Nephron progenitor cell (in vitro differentiated cells): ENCODE results near the gene TRABD2A.

Experiments
- DNase-seq: peaks from one replicate; pipeline ENCODE4 v3.0.0; 2021
- H3K27ac Mint-ChIP-seq: 2 replicates; pipeline ENCODE4 v1.8.0; 2021; ENCODE audit warnings: mild to moderate bottlenecking, moderate library complexity, mixed read lengths
- H3K27me3 Mint-ChIP-seq: 2 replicates; pipeline ENCODE4 v1.8.0; 2021; ENCODE audit warnings: mild to moderate bottlenecking, low read depth, mixed read lengths; ENCODE audit not compliant: poor library complexity
- H3K36me3 Mint-ChIP-seq: 2 replicates; pipeline ENCODE4 v1.8.0; 2021; ENCODE audit warnings: low read depth, mixed read lengths
- H3K4me1 Mint-ChIP-seq: 2 replicates; pipeline ENCODE4 v1.8.0; 2021; ENCODE audit warnings: mixed read lengths
- H3K4me3 Mint-ChIP-seq: 2 replicates; pipeline ENCODE4 v1.8.0; 2021; ENCODE audit warnings: mild to moderate bottlenecking, moderate library complexity, mixed read lengths
- H3K9me3 Mint-ChIP-seq: 2 replicates; pipeline ENCODE4 v1.8.0; 2021; ENCODE audit warnings: mild to moderate bottlenecking, moderate library complexity, mixed read lengths
- TF ChIP-seq, protein P1 (sequence below): fragments of 200-600 bp; sonication (generic); IDR thresholded peaks from 2 replicates; pipeline ENCODE4 v1.5.0; 2021; ENCODE audit warnings: antibody characterized with exemption

Gene TRABD2A

GRCh38 chr2:84796798-84797197 is 84.1 kb downstream of the TRABD2A start:
- Mint-ChIP-seq H3K9me3 (peaks cover 6% of the 10 kb centered on the region), H3K4me1 (peaks cover 7% of the 10 kb centered on the region), H3K27ac (no peak overlapping the region), H3K27me3 (peaks cover 5% of the 10 kb centered on the region), H3K4me3 (no peak overlapping the region), H3K36me3 (no peaks in the 10 kb centered on the region)
- TF ChIP-seq, protein P1, sequence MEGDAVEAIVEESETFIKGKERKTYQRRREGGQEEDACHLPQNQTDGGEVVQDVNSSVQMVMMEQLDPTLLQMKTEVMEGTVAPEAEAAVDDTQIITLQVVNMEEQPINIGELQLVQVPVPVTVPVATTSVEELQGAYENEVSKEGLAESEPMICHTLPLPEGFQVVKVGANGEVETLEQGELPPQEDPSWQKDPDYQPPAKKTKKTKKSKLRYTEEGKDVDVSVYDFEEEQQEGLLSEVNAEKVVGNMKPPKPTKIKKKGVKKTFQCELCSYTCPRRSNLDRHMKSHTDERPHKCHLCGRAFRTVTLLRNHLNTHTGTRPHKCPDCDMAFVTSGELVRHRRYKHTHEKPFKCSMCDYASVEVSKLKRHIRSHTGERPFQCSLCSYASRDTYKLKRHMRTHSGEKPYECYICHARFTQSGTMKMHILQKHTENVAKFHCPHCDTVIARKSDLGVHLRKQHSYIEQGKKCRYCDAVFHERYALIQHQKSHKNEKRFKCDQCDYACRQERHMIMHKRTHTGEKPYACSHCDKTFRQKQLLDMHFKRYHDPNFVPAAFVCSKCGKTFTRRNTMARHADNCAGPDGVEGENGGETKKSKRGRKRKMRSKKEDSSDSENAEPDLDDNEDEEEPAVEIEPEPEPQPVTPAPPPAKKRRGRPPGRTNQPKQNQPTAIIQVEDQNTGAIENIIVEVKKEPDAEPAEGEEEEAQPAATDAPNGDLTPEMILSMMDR, result no peak
- no peak for DNase-seq

DNA sequence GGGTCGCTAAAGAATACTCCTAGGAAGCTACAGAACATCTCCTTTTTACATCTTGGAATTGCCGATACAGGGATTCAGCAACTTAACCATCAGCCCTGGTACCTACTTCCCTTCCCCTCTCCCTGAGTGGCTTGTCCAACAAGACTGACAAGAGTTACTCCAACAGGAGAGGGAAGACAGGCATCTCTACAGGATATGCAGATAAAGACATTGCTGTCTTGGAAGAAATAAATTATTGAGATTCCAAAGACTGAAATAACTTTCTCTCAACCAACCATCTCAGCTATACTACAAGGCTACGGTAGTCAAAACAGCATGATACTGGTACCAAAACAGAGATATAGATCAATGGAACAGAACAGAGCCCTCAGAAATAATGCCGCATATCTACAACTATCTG is 87.2 kb downstream of the TRABD2A start:
- Mint-ChIP-seq H3K4me3 (no peak overlapping the region), H3K27me3 (peaks cover 10% of the 10 kb centered on the region), H3K27ac (no peak overlapping the region), H3K9me3 (peaks cover 6% of the 10 kb centered on the region), H3K36me3 (no peaks in the 10 kb centered on the region), H3K4me1 (peaks cover 7% of the 10 kb centered on the region)
- TF ChIP-seq, protein P1, result no peak
- no peak for DNase-seq

- Mint-ChIP-seq H3K27me3 (peaks cover 8% of the 10 kb centered on the region), H3K36me3 (no peaks in the 10 kb centered on the region), H3K9me3 (peaks cover 6% of the 10 kb centered on the region), H3K27ac (no peak overlapping the region), H3K4me3 (no peak overlapping the region), H3K4me1 (peaks cover under 1% of the 10 kb centered on the region)
- DNase-seq, result no peak
- TF ChIP-seq, protein P1, result no peak
These were observed 87.9 kb downstream of the TRABD2A start for GRCh38 chr2:84792856-84793522.

DNA sequence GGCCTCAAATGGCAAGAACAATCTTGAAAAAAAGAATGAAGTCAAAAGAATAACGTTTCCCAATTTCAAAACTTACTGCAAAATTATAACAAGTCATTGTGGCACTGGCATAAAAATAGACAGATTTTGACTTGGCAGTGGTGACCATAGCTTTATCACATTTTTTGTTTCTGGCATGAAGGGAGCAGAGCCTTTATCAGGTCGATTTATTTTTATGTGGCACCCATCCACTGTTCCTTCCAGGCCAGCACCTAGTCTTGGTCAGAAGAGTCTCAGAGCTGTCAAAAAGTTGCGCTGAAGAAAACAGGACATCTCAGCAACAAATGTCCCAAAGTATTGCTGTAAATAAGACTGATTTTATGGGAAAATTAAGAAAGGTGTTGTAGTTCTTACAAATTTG is 92.4 kb downstream of the TRABD2A start:
- no peak for DNase-seq
- TF ChIP-seq, protein P1, result no peak
- H3K27me3 Mint-ChIP-seq, result peaks cover 5% of the 10 kb centered on the region
- H3K27ac Mint-ChIP-seq, result no peak overlapping the region
- no peak overlapping the region for H3K4me3 Mint-ChIP-seq
- no peaks in the 10 kb centered on the region for H3K36me3 Mint-ChIP-seq
- H3K9me3 Mint-ChIP-seq, result peaks cover 3% of the 10 kb centered on the region
- no peaks in the 10 kb centered on the region for H3K4me1 Mint-ChIP-seq

DNA sequence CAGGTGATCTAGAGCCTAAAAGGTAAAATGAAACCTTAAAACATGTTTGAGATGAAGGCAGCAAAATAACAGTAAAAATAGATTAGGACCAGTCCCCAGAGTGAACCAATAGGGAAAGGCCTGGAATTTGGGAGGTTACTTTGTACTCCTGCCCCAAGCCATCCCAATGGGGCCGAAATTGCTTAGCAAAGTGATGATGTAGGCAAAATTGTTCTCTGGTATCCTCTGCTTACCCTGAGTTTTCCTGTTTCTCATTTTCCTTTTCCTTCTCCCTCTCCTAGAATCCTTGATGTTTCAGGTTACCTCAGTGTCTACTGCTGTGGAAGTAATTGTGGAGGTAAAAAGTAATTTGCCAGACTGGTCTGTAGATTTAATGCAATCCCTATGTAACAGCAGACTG is 92.9 kb downstream of the TRABD2A start:
- TF ChIP-seq, protein P1, result no peak
- no peak overlapping the region for H3K27ac Mint-ChIP-seq
- no peaks in the 10 kb centered on the region for H3K36me3 Mint-ChIP-seq
- H3K9me3 Mint-ChIP-seq, result no peaks in the 10 kb centered on the region
- H3K4me3 Mint-ChIP-seq, result no peak overlapping the region
- H3K4me1 Mint-ChIP-seq, result no peaks in the 10 kb centered on the region
- DNase-seq, result no peak
- H3K27me3 Mint-ChIP-seq, result peaks cover 5% of the 10 kb centered on the region

DNA sequence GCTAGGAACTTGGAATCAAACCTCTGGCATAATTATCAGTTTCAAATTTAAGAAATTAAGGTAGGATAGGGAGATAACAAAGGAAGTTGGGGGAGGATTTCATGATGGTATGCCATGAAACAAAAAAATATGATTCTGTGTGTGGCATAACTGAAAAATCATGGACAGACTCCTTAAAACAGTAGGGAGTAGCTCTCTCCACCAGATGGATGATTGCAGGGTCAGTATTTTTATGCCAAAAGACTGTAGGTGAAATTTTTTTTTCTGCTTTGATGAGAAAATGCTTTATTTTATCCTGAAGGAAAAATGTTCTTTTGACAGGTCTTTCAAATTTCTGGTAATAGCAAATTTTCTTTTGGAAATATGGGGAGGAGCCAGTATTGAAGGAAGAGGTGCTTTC is 94.3 kb downstream of the TRABD2A start:
- peaks cover 5% of the 10 kb centered on the region for H3K27me3 Mint-ChIP-seq
- H3K4me1 Mint-ChIP-seq, result no peaks in the 10 kb centered on the region
- no peaks in the 10 kb centered on the region for H3K36me3 Mint-ChIP-seq
- H3K9me3 Mint-ChIP-seq, result no peaks in the 10 kb centered on the region
- TF ChIP-seq, protein P1, result no peak
- no peak overlapping the region for H3K4me3 Mint-ChIP-seq
- no peak overlapping the region for H3K27ac Mint-ChIP-seq
- no peak for DNase-seq
